HepG2 (cell line): Measurements from ENCODE around the gene PPP4R3A. TPM values are rescaled to one million over a fixed set of nuclear protein-coding genes. Genes with fewer than 3 reads are reported as not detected.

Source experiments
- ATAC-seq: fragments of 200-7000 bp; cut with Tn5 transposase; 3 replicates; pipeline ENCODE4 v1.9.1; 2020; ENCODE audit warnings: mild to moderate bottlenecking, moderate library complexity
- BruUV-seq: library from RNA; stranded (reverse); fragments of 400-500 nt; replicated peaks from 2 replicates; lab custom pipeline; 2021; lab: Mats Ljungman, UMichigan
- CTCF ChIA-PET: fragments of 300-600 bp; formaldehyde crosslinking; extraction: SDS; loops from one replicate; lab custom pipeline; 2021; ENCODE audit warnings: low total read pairs, inconsistent platforms, low intra/inter-chr PET ratio; lab: Yijun Ruan, JAX
- POLR2A ChIA-PET: fragments of 350-600 bp; sonication (Branson Sonifier 250); formaldehyde crosslinking; loops from one replicate; lab custom pipeline; 2020; ENCODE audit warnings: antibody characterized with exemption, inconsistent platforms; lab: Yijun Ruan, JAX
- DNase-seq: peaks from one replicate; pipeline ENCODE4 v3.0.0-alpha.2; 2015; ENCODE audit warnings: low spot score
- FAIRE-seq: peaks from 3 replicates; lab custom pipeline; 2011; peaks lifted over from hg19 to GRCh38; lab: Jason Lieb, UNC
- H2AFZ ChIP-seq: one replicate; pipeline ENCODE4 v1.6.1; 2011; ENCODE audit warnings: low read length, inconsistent platforms
- H3K27ac ChIP-seq: fragments of 300-600 bp; 3 replicates; pipeline ENCODE4 v1.8.0; 2011; ENCODE audit warnings: mixed run types, mild to moderate bottlenecking, mixed read lengths, low read length, inconsistent platforms; ENCODE audit not compliant: insufficient read depth; ENCODE audit errors: extremely low read length
- H3K27me3 ChIP-seq, 2 experiments: fragments of 200-600 bp in 1 of 2; 2 replicates in 1 of 2; 3 replicates in 1 of 2; pipeline versions ENCODE4 v1.6.0 to v1.8.0; 2011; ENCODE audit warnings: low read length in 2 of 2, mild to moderate bottlenecking in 2 of 2, moderate library complexity in 2 of 2, inconsistent platforms in 1 of 2; ENCODE audit not compliant: insufficient read depth in 2 of 2, control insufficient read depth in 1 of 2
- H3K36me3 ChIP-seq, 2 experiments: fragments of 200-600 bp in 1 of 2; replicated peaks in 1 of 2; 2 replicates in 1 of 2; 3 replicates in 1 of 2; pipeline versions ENCODE4 v1.5.1 to v1.8.0; 2011; ENCODE audit warnings: low read length in 2 of 2, inconsistent platforms in 1 of 2; ENCODE audit not compliant: insufficient read depth in 2 of 2, control insufficient read depth in 1 of 2
- H3K4me1 ChIP-seq: 2 replicates; pipeline ENCODE4 v1.5.1; 2012; ENCODE audit warnings: low read length, inconsistent platforms; ENCODE audit not compliant: insufficient read depth
- H3K4me2 ChIP-seq: 2 replicates; pipeline ENCODE4 v1.6.0; 2011; ENCODE audit warnings: low read depth, low read length, inconsistent platforms
- H3K4me3 ChIP-seq, 3 experiments: fragments of 200-600 bp in 1 of 3; sonication (generic), shearing (Covaris generic) in 1 of 3; replicated peaks in 1 of 3; 2 replicates each; pipeline ENCODE4 v1.5.1; 2011 to 2016; ENCODE audit warnings: low read length in 3 of 3, inconsistent platforms in 2 of 3, low read depth in 2 of 3, mild to moderate bottlenecking in 2 of 3, control low read depth in 1 of 3, mixed read lengths in 1 of 3; ENCODE audit not compliant: insufficient read depth in 1 of 3
- H3K79me2 ChIP-seq: one replicate; pipeline ENCODE4 v1.6.1; 2011; ENCODE audit warnings: low read length, inconsistent platforms; ENCODE audit not compliant: insufficient read depth
- H3K9ac ChIP-seq: 2 replicates; pipeline ENCODE4 v1.6.0; 2011; ENCODE audit warnings: mild to moderate bottlenecking, low read depth, low read length, inconsistent platforms; ENCODE audit not compliant: insufficient read depth
- H3K9me3 ChIP-seq: 2 replicates; pipeline ENCODE4 v1.5.1; 2012; ENCODE audit warnings: mild to moderate bottlenecking, low read length
- H4K20me1 ChIP-seq: 2 replicates; pipeline ENCODE4 v1.6.0; 2011; ENCODE audit warnings: inconsistent platforms, mild to moderate bottlenecking, low read length, moderate library complexity; ENCODE audit not compliant: insufficient read depth
- ATAD3A ChIP-seq: sonication (generic); formaldehyde crosslinking; IDR thresholded peaks from 2 replicates; pipeline ENCODE4 v1.4.0; 2020; ENCODE audit warnings: missing genetic modification reagents
- FIP1L1 ChIP-seq: fragments of 200-400 bp; formaldehyde crosslinking; IDR thresholded peaks from 2 replicates; pipeline ENCODE4 v1.6.1; 2018; ENCODE audit warnings: low read depth, mild to moderate bottlenecking, low read length, moderate library complexity, borderline replicate concordance; ENCODE audit not compliant: insufficient read depth
- HDAC1 ChIP-seq: sonication (generic); formaldehyde crosslinking; IDR thresholded peaks from 2 replicates; pipeline ENCODE4 v1.5.1; 2020; ENCODE audit warnings: mild to moderate bottlenecking, missing genetic modification reagents
- KMT2B ChIP-seq: IDR thresholded peaks from 2 replicates; pipeline ENCODE4 v1.6.1; 2016; ENCODE audit warnings: missing genetic modification reagents, missing compliant biosample characterization
- MXD4 ChIP-seq: IDR thresholded peaks from 2 replicates; pipeline ENCODE4 v1.6.1; 2016; ENCODE audit warnings: mild to moderate bottlenecking, missing biosample characterization, missing genetic modification reagents
- NFIC ChIP-seq: IDR thresholded peaks from 2 replicates; pipeline ENCODE4 v1.6.1; 2012; ENCODE audit warnings: mild to moderate bottlenecking, low read length, inconsistent platforms
- PAF1 ChIP-seq: IDR thresholded peaks from 2 replicates; pipeline ENCODE4 v1.6.1; 2016; ENCODE audit warnings: missing genetic modification reagents, missing compliant biosample characterization
- POLR2AphosphoS2 ChIP-seq: IDR thresholded peaks from 2 replicates; pipeline ENCODE4 v1.6.1; 2011; ENCODE audit warnings: low read depth, low read length, improper control_type of control experiment
- POLR2G ChIP-seq: fragments of 200-400 bp; formaldehyde crosslinking; IDR thresholded peaks from 2 replicates; pipeline ENCODE4 v1.6.1; 2018; ENCODE audit warnings: mild to moderate bottlenecking, low read depth, low read length, moderate library complexity
- RAD51 ChIP-seq: fragments of 450-650 bp; IDR thresholded peaks from 2 replicates; pipeline ENCODE4 v1.6.1; 2016; ENCODE audit warnings: borderline replicate concordance
- RBM22 ChIP-seq: fragments of 200-400 bp; formaldehyde crosslinking; optimal IDR thresholded peaks from 2 replicates; pipeline ENCODE3; 2017; ENCODE audit warnings: mild to moderate bottlenecking, low read length, moderate library complexity
- ZBTB21 ChIP-seq: sonication (generic); formaldehyde crosslinking; IDR thresholded peaks from 2 replicates; pipeline ENCODE4 v1.4.0; 2020; ENCODE audit warnings: missing genetic modification reagents
- ZBTB25 ChIP-seq: IDR thresholded peaks from 2 replicates; pipeline ENCODE4 v1.6.1; 2018; ENCODE audit warnings: missing genetic modification reagents
- ZFY ChIP-seq: sonication (generic); formaldehyde crosslinking; IDR thresholded peaks from 2 replicates; pipeline ENCODE4 v1.4.0; 2020; ENCODE audit warnings: missing genetic modification reagents
- ZNF335 ChIP-seq: sonication (generic); formaldehyde crosslinking; IDR thresholded peaks from 2 replicates; pipeline ENCODE4 v1.4.0; 2020; ENCODE audit warnings: missing genetic modification reagents
- ZNF512B ChIP-seq: sonication (generic); formaldehyde crosslinking; IDR thresholded peaks from 2 replicates; pipeline ENCODE4 v1.5.1; 2020; ENCODE audit warnings: missing genetic modification reagents, mild to moderate bottlenecking, borderline replicate concordance
- ZNF547 ChIP-seq: sonication (generic); formaldehyde crosslinking; IDR thresholded peaks from 2 replicates; pipeline ENCODE4 v1.5.1; 2020; ENCODE audit warnings: mild to moderate bottlenecking, missing genetic modification reagents
- WGBS: methylation state at CpG from one replicate; pipeline ENCODE4 v1.1.6; 2017; ENCODE audit warnings: low lambda C conversion rate; 5-methylcytosine and 5-hydroxymethylcytosine counted together
- in situ Hi-C: cut with HindIII; loops from 2 replicates; pipeline ENCODE4 v1.10.0; 2017; ENCODE audit warnings: low pct_unique_long_range_greater_than_20kb; ENCODE audit not compliant: extremely low pct_ligation_motif_present
- intact Hi-C: fragments of 100-400 bp; cut with micrococcal nuclease; formaldehyde crosslinking; loops from one replicate; pipeline ENCODE4 v1.10.0; 2022; ENCODE audit not compliant: unreplicated experiment
- polyA plus RNA-seq, 8 experiments: library from polyadenylated mRNA; depleted of rRNA in 3 of 8; stranded (reverse) in 7 of 8; unstranded in 1 of 8; fragments of >200 nt; fragmentation: Illumina TruSeq in 4 of 8; extraction: Trizol in 4 of 8; gene quantifications; 2 replicates each; pipeline versions ENCODE4 v1.2.1 to v1.2.3, GENCODE V29; 2011 to 2016; ENCODE audit warnings: low read depth in 4 of 8, missing spikeins in 1 of 8, mixed read lengths in 1 of 8; ENCODE audit not compliant: insufficient read depth in 1 of 8
- total RNA-seq, 5 experiments: library from RNA; depleted of rRNA; stranded (reverse); fragments of >200 nt; fragmentation: Illumina TruSeq; extraction: Trizol; gene quantifications; 2 replicates each; pipeline ENCODE4 v1.2.3, GENCODE V29; 2016; ENCODE audit warnings: low read depth in 1 of 5

PPP4R3A gene
- total and polyA plus RNA-seq, 2 of the 13 experiments (the other 11 are each of a cell fraction or from before 2014, with no cell fraction given) = 22.5 to 57.4 TPM

- POLR2A ChIA-PET = no interaction called here
- no peak for TF ChIP-seq NFIC
These were observed 51.5 kb downstream of the PPP4R3A start for GRCh38 chr14:91458612-91459011.

GRCh38 chr14:91456283-91456682 is 53.8 kb downstream of the PPP4R3A start:
- no peak for FAIRE-seq
- H3K4me2 ChIP-seq = no peak overlapping the region
- no peak overlapping the region for H2AFZ ChIP-seq
- CTCF ChIA-PET = no interaction called here
- no TSS peak for BruUV-seq
- no peaks in the 10 kb centered on the region for H3K27me3 ChIP-seq
- H3K79me2 ChIP-seq = no peaks in the 10 kb centered on the region
- H3K4me3 ChIP-seq = no peak overlapping the region
- in situ Hi-C loops (no loop called here), intact Hi-C loops (no loop called here)
- no peaks in the 10 kb centered on the region for H3K9me3 ChIP-seq
- peaks cover 7 to 40% of the 10 kb centered on the region in 2 experiments for H3K36me3 ChIP-seq
- no peaks in the 10 kb centered on the region for H4K20me1 ChIP-seq
- no peak for ATAC-seq
- 100% methylated on average over 1 of the region's 1 CpG for WGBS
- DNase-seq = no peak
- no peak overlapping the region for H3K27ac ChIP-seq
- H3K4me1 ChIP-seq = no peaks in the 10 kb centered on the region
- H3K9ac ChIP-seq = no peak overlapping the region
- POLR2A ChIA-PET = no interaction called here
- TF ChIP-seq ATAD3A (CRISPR knock-in tag) (no peak), RAD51 (no peak), ZNF335 (CRISPR knock-in tag) (no peak), PAF1 (CRISPR knock-in tag) (no peak), ZBTB21 (CRISPR knock-in tag) (no peak), ZFY (no peak), KMT2B (CRISPR knock-in tag) (no peak), POLR2AphosphoS2 (0 out of 2 replicates have a peak, but pooled peaks have one; percentile 75), ZNF512B (CRISPR knock-in tag) (no peak), HDAC1 (no peak), FIP1L1 (no peak), RBM22 (peak; percentile 76), ZBTB25 (CRISPR knock-in tag) (no peak), MXD4 (CRISPR knock-in tag) (no peak), POLR2G (peak; percentile 50; the same call in 1 of the 2 replicates), ZNF547 (CRISPR knock-in tag) (no peak)

More at GRCh38 chr14:91458612-91459011, 51.5 kb downstream of the PPP4R3A start:
- 97% methylated on average over 5 of the region's 5 CpGs for WGBS
- Histone ChIP-seq H3K27me3 (no peaks in the 10 kb centered on the region), H3K9me3 (no peaks in the 10 kb centered on the region), H3K4me2 (no peak overlapping the region), H3K4me3 (no peak overlapping the region), H3K79me2 (no peaks in the 10 kb centered on the region), H3K27ac (no peak overlapping the region), H3K4me1 (no peaks in the 10 kb centered on the region), H3K9ac (no peak overlapping the region), H2AFZ (no peak overlapping the region), H3K36me3 (peaks cover 13 to 54% of the 10 kb centered on the region in 2 experiments), H4K20me1 (no peaks in the 10 kb centered on the region)
- intact Hi-C loops (no loop called here), in situ Hi-C loops (no loop called here)
- BruUV-seq = no TSS peak
- DNase-seq (no peak), ATAC-seq (no peak), FAIRE-seq (no peak)
- CTCF ChIA-PET = no interaction called here
